Psoas muscle (tissue), 8 donors: ENCODE data around the gene COX19. TPM values are rescaled to one million over a fixed set of nuclear protein-coding genes. Genes with fewer than 3 reads are reported as not detected.

Experiments used
- ATAC-seq, 4 donors: fragments of 200-7000 bp; cut with Tn5 transposase; one replicate each; pipeline ENCODE4 v1.9.1; 2020; ENCODE audit warnings: moderate library complexity in 3 of 4, mild to moderate bottlenecking in 2 of 4
- DNase-seq, 2 donors: peaks; one replicate each; pipeline ENCODE4 v3.0.0-alpha.2; 2020
- H3K27ac ChIP-seq: fragments of 200-600 bp; one replicate; pipeline ENCODE4 v1.8.0; 2022
- H3K27me3 ChIP-seq, 3 donors: fragments of 200-600 bp in 1 of 3; one replicate each; pipeline versions ENCODE4 v1.6.1 to v1.8.0; 2013 to 2022; ENCODE audit warnings: low read length in 2 of 3, mild to moderate bottlenecking in 2 of 3, moderate library complexity in 1 of 3; ENCODE audit not compliant: insufficient read depth in 3 of 3
- H3K36me3 ChIP-seq, 2 donors: fragments of 200-600 bp in 1 of 2; one replicate each; pipeline versions ENCODE4 v1.6.1 to v1.8.0; 2013 to 2022; ENCODE audit warnings: low read depth in 1 of 2, mild to moderate bottlenecking in 1 of 2, moderate library complexity in 1 of 2; ENCODE audit not compliant: insufficient read depth in 1 of 2
- H3K4me1 ChIP-seq: fragments of 200-600 bp; one replicate; pipeline ENCODE4 v1.8.0; 2022
- H3K4me3 ChIP-seq: fragments of 200-600 bp; one replicate; pipeline ENCODE4 v1.8.0; 2022; ENCODE audit warnings: mild to moderate bottlenecking
- H3K9me3 ChIP-seq: fragments of 200-600 bp; one replicate; pipeline ENCODE4 v1.8.0; 2022
- WGBS, 3 donors: extraction: QIAGEN DNeasy Blood & Tissue Kit; methylation state at CpG; one replicate each; pipeline versions ENCODE4 v1.1.6 to v1.1.7; 2013; 5-methylcytosine and 5-hydroxymethylcytosine counted together
- intact Hi-C, 2 donors: fragments of 100-400 bp; cut with DNase I; formaldehyde crosslinking; loops; one replicate each; pipeline versions ENCODE4 v1.11.0 to v1.14.2; 2022
- long read RNA-seq, 2 donors: library from polyadenylated mRNA; unstranded; transcript quantifications; one replicate each; pipeline ENCODE4 v2.0.0, GENCODE V29; 2021
- polyA plus RNA-seq, 3 donors: library from polyadenylated mRNA; stranded (reverse); fragments of 200-250 nt; gene quantifications; one replicate each; pipeline ENCODE4 v1.2.3, GENCODE V29; 2013
- total RNA-seq, 4 donors: library from RNA; stranded (reverse); fragmentation: NEBNext Ultra II Directional in 2 of 4; extraction: Animal tissue kit (Norgen Biotek cat#: 25700) in 2 of 4; gene quantifications; one replicate each; pipeline versions ENCODE4 v1.2.1 to v1.2.4, GENCODE V29; 2021 to 2023
- TF ChIP-seq, protein P1 (sequence below): fragments of 200-600 bp; IDR thresholded peaks from one replicate; pipeline ENCODE4 v1.8.0; 2022; ENCODE audit warnings: antibody characterized with exemption
- donor health status: healthy with polysubstance abuse.
- donor health status: DM: no; HTN: no; CAD: no; lungs with moderate emphysema.
- donor health status: Bipolar disorder and iron deficiency.
- donor health status: healthy.
- donor health status: DM: yes; HTN: yes; CAD: no.
- donor health status: DM: no; HTN: no; CAD: no.
- donor health status: DM: no; HTN: no; CAD: no.
- donor health status: DM: yes; HTN: yes; CAD: no.

Gene COX19, protein sequence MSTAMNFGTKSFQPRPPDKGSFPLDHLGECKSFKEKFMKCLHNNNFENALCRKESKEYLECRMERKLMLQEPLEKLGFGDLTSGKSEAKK
- total RNA-seq (1 to 10 TPM; 4.5 to 7.9 (median 6.9) TPM), polyA plus RNA-seq (10 to 100 TPM in 2 of 3 donors, 1 to 10 TPM in 1; 5.6 to 12.2 (median 11.3) TPM)
- long read RNA-seq, donor 1, transcript COX19-201 (3 exons, 3,666 nt): major isoform, 8 of 11 reads
- long read RNA-seq, donor 1, partial matches to known transcripts: 1 of 11 reads
- long read RNA-seq, donor 1, other reads (novel, unspliced or antisense): 2 of 11 reads
- long read RNA-seq, donor 2, transcript COX19-201 (3 exons, 3,666 nt): major isoform, 18 of 23 reads
- long read RNA-seq, donor 2, partial matches to known transcripts: 0 of 23 reads
- long read RNA-seq, donor 2, other reads (novel, unspliced or antisense): 4 of 23 reads

DNA sequence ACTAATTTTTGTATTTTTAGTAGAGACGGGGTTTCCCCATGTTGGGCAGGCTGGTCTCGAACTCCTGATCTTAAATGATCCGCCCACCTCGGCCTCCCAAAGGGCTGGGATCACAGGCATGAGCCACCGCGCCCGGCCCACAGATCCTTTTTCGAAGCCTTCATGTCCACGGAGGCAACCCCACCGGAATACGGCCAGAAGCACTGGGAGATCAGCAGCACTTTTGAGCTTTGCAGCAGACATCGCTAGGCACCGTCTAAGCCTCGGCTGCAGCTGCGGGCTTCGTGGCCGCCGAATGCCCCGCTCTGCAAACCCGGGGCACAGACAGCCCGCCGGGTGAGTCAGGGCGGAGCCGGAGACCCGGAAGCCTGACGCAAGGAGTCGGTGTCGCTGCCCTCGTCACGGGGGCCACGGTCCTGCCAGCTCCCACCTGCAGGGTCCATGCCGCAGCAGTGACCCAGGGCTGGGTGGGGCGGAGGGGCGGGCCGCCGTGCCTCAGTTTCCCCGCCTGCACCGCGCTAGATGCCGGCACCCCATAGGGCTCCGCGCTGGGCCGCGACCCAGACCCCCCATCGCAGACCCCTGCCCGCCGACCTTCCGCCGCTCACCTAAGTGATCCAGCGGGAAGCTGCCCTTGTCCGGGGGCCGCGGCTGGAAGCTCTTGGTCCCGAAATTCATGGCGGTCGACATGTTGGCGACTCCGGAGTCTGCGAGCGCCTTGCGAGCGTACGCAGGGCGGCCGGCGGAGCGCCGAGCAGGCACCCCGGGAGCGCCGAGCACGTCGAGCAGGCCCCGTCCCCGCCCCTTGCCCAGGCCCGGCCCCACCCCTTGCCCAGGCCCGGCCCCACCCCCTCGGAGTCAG lies at the start of gene COX19:
Gene COX19, minus strand, starts transcription at position 730 of the 862 bp plus-strand sequence. Its CDS starts 40 bp downstream, at position 690.
- peaks cover 24% of the 10 kb centered on the region for H3K4me1 ChIP-seq
- intact Hi-C loops: no loop called here
- TF ChIP-seq, protein P1, sequence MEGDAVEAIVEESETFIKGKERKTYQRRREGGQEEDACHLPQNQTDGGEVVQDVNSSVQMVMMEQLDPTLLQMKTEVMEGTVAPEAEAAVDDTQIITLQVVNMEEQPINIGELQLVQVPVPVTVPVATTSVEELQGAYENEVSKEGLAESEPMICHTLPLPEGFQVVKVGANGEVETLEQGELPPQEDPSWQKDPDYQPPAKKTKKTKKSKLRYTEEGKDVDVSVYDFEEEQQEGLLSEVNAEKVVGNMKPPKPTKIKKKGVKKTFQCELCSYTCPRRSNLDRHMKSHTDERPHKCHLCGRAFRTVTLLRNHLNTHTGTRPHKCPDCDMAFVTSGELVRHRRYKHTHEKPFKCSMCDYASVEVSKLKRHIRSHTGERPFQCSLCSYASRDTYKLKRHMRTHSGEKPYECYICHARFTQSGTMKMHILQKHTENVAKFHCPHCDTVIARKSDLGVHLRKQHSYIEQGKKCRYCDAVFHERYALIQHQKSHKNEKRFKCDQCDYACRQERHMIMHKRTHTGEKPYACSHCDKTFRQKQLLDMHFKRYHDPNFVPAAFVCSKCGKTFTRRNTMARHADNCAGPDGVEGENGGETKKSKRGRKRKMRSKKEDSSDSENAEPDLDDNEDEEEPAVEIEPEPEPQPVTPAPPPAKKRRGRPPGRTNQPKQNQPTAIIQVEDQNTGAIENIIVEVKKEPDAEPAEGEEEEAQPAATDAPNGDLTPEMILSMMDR: no peak
- H3K4me3 ChIP-seq: peak within 1 kb of the TSS; percentile 100
- DNase-seq (peak; percentile 92 to 95), ATAC-seq (peak; percentile 97 to 98 (median 98))
- H3K9me3 ChIP-seq: no peaks in the 10 kb centered on the region
- peak within 1 kb of the TSS; percentile 99 for H3K27ac ChIP-seq
- H3K27me3 ChIP-seq: no peaks in the 10 kb centered on the region
- WGBS, 3 donors: 0% methylated on average over 54 to 78 of the region's 78 CpGs
- H3K36me3 ChIP-seq: peaks cover 0 to 31% of the 10 kb centered on the region in 2 donors

DNA sequence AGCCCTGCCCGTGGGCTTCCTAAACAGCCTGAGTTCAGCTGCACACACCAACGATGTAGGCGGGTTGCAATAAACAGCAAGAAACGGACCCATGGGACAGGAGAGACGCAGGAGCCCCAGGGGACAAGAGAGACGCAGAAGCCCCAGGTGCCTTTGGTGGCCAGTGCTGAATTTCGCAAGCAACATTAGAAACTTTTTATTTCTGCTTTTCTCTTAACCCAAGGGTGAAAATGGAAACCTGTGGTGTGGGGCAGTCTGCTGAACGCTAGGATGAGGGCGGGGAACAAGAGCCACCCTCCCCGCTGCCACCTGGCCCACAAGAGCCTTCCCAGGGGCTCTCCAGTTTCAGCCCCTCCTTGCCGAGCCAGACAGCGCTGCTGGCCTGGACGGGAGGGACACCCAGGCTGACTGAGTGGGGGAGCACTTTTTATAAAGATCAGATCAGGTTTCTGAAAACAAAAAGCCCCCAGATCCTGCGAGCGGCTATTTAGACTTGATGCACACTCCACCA lies 49.0 kb upstream of the COX19 start:
- Histone ChIP-seq H3K4me1 (peaks cover 39% of the 10 kb centered on the region), H3K36me3 (no peaks in the 10 kb centered on the region), H3K27me3 (no peaks in the 10 kb centered on the region), H3K27ac (no peak overlapping the region), H3K9me3 (no peaks in the 10 kb centered on the region), H3K4me3 (no peak overlapping the region)
- peak in 1 of 4 donors; percentile 26 for ATAC-seq
- peak; percentile 8 to 57 for DNase-seq
- 41 to 57% (median 46%) methylated on average over 15 of the region's 15 CpGs for WGBS, 3 donors
- TF ChIP-seq, protein P1: no peak
- intact Hi-C loops: no loop called here

DNA sequence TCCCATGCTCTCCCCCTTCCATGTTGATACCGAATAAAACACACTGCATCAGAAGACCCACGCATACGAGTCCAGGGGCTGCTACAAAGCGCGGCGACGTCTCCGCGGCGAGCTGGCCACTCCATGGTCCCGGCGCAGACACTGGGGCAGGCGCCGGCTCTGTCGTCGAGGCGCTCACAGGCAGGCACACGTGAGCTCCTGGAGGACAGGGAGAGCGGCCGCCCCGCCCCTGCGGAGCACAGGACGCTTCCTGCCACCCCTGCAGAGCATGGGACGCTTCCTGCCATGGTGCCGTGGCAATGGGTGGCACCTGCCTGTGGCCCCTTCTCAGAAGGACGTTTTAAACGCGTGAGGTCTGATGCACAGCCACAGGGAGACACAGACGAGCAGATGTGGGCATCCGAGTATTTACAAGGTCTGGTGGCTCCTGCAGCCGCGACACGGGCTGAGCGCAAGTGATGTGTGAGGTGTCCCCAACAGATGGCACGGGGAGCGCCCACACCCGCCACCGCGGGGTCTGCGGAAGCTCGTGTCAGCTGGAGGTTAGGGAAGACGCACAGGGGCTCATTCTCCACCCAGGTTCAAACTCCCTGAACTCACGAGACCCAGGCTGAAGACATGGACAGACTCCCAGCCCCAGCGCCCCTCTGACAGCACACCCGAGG lies 47.6 kb upstream of the COX19 start:
- DNase-seq (peak in 1 of 2 donors; percentile 43), ATAC-seq (no peak)
- H3K27ac ChIP-seq: no peak overlapping the region
- TF ChIP-seq, protein P1: no peak
- WGBS, 3 donors: 93 to 95% (median 93%) methylated on average over 45 of the region's 45 CpGs
- no peaks in the 10 kb centered on the region for H3K36me3 ChIP-seq
- intact Hi-C loops: no loop called here
- no peaks in the 10 kb centered on the region for H3K9me3 ChIP-seq
- H3K4me1 ChIP-seq: peaks cover 34% of the 10 kb centered on the region
- H3K4me3 ChIP-seq: no peak overlapping the region
- no peaks in the 10 kb centered on the region for H3K27me3 ChIP-seq

DNA sequence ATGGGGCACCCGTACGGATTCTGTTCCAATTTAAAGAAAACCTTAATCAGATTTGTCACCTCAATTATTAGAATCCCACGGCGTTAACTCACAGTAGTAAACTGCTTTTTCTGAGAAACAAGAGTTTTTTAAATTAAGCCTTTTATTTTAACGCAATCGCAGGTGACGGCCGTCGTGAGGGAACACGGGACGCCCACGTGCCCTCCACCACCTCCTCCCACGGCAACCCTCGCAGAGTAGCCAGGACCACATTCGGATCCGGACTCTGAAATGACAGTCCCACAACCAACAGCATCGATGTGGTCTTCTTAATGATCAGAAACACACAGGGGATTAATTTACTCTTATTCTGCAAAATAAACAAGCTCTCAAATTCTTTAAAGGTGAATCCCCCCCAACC lies 47.0 kb upstream of the COX19 start:
- 95 to 96% (median 96%) methylated on average over 17 of the region's 17 CpGs for WGBS, 3 donors
- intact Hi-C loops: no loop called here
- Histone ChIP-seq H3K4me3 (no peak overlapping the region), H3K27ac (no peak overlapping the region), H3K27me3 (no peaks in the 10 kb centered on the region), H3K36me3 (no peaks in the 10 kb centered on the region), H3K4me1 (peaks cover 30% of the 10 kb centered on the region), H3K9me3 (no peaks in the 10 kb centered on the region)
- DNase-seq (peak in 1 of 2 donors; percentile 12), ATAC-seq (no peak)
- TF ChIP-seq, protein P1: no peak
